NCI-H1436 (cell line): ENCODE results near the gene STX2.
A peak's percentile ranks its signal among the peaks of the same experiment; 100 is the strongest.
"Not testable (repeated sequence)": the region's sequence is repeated elsewhere in the genome, so short reads cannot be mapped to it uniquely, and the experiment has no call there.

ENCODE experiments used
- DNase-seq: peaks from one replicate; lab custom pipeline; 2025; lab: John Stamatoyannopoulos, UW

Gene STX2

DNA sequence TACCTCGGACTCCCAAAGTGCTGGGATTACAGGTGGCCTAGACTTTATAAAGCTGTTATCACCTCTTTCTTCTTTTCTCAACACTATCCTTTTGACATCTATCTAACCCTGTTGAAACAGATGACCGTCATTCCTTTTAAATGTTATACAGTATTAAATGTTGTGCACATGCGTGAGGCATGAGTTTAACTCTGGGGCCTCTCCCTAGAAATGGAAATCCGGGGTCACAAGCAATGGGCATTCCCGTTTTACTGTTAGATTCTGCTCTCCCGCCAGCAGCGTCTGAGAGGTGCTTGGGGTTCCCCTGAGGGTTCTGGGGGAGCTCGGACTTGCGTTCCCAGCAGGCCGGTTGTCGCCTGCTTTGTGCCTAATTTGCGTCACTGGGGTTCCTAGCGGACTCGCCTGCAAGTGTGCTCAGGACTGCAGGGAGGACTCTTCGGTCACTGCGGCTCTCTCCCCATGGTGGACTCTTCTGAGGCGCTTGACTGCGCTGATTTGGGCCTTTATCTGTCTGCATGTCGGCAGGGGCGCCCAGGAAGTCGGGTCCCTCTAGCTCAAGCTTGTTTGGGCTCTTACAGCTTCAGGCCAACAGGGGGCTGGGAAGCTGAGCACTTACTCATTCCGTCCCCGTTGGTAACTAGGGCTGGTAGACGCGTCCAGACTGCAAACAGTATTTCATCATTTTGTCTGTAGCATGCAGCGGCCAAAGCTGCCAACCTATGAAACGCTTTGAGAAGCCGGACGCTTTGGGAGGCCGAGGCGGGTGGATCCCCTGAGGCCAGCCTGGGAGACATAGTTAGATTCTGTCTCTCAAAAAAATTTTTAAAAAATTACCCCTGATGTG lies 31.6 kb upstream of the STX2 start:
- DNase-seq: peak; percentile 65

- DNase-seq: no peak
Measured at GRCh38 chr12:130868412-130868811, 29.4 kb upstream of the STX2 start.

DNA sequence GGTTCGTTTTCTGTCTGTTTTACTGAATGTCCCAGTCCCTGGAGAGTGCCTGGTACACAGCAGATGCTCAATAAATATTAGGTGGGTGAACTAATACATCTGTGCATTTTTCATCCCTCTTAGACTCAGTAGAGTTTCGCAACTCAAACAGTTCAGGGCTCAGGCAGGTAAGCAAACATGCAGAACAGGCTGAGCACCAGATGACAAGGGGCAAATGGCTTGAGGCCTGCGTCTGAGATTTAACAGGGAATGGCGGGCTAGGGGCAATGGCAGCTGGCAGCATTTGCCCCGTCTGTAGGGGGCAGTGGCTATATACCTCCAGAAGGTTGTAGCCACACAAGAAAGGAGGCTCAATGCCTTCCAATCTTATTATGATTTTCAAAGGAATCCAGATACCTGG lies 24.2 kb upstream of the STX2 start:
- no peak for DNase-seq

DNA sequence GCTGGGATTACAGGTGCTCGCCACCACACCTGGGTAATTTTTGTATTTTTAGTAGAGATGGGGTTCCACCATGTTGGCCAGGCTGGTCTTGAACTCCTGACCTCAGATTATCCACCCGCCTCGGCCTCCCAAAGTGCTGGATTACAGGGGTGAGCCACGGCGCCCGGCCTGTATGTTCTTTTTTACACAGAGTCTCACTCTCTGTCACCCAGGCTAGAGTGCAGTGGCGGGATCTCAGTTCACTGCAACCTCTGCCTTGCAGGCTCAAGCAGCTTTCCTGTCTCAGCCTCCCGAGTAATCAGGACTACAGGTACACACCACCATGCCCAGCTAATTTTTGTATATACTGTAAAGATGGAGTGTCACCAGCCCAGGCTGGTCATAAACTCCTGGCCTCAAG lies 23.7 kb upstream of the STX2 start:
- not testable (repeated sequence) for DNase-seq

DNA sequence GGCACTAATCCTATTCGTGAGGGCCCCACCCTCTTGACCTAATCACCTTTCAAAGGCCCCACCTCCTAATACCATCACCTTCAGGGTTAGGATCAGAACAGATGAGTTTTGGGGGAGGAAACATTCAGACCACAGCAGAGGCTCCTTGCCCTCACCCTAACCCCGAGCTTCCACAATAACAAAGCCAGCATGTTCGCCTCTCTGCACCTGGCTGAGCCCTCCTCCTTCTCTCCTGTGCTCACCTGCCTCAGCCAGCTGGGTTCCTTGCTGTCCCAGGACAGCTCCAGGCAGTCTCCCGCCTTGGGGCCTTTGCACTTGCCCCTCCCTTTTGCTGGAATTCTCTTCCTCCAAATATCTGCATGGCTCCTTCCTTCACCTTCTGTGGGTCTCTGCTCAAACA lies 23.1 kb upstream of the STX2 start:
- no peak for DNase-seq

GRCh38 chr12:130860311-130860710 lies 21.3 kb upstream of the STX2 start:
- no peak for DNase-seq

GRCh38 chr12:130859161-130859560 lies 20.1 kb upstream of the STX2 start:
- DNase-seq: no peak

- DNase-seq: no peak
Measured at GRCh38 chr12:130858084-130858483, 19.0 kb upstream of the STX2 start.

DNA sequence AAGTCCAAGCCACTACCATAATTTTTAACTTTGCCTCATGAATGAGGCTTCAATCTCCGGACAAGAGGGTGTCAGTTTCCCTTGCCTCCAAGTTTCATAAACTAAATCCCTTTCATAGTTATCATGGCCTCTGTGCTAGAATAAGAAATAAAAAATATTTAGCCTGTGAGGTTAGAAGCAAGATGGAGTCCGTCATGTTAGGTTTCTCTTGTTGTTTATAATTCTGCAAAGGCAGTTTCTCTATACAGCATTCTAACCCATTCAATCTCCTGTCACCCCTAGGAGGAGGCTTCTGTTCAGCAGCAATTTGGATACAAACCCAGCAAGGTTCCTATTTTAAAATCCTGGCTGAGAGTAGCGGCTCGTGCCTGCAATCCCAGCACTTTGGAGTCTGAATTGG lies 17.0 kb upstream of the STX2 start:
- DNase-seq: no peak

GRCh38 chr12:130850418-130851021 lies 11.5 kb upstream of the STX2 start:
- no peak for DNase-seq

DNA sequence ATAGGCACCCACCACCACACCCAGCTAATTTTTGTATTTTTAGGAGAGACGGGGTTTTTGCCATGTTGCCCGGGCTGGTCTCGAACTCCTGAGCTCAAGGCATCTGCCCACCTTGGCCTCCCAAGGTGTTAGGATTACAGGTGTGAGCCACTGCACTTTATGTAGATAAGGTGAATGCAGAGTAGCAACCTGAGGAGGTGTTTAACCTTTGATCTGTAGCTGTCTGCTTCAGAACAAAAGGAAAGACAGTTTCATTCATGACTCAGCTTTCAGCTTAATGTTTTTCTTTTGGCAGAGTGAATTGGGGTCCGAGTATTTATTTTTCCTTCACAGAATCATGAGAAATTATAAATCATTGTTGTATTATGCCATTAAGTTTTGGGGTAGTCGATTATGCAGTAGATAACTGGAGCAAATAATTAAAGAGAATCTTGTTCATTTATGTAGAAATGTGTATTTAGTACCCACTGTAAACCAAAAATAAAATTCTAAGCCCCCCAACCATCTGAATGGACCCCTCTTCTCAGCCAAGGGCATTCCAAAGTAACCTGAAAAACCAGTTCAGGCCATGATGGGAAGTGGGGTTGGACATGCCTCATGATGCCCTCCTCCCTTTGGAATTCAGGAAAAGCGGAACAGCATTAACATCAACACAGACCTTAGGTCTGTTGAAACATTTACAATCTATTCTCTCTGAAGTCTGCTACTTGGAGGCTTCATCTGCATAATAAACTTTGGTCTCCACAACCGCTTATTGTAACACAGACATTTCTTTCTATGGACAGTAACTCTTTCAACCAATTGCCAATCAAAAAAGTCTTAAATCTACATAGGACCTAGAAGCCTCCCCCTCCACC lies 10.7 kb upstream of the STX2 start:
- no peak for DNase-seq

GRCh38 chr12:130848785-130849305 lies 9.8 kb upstream of the STX2 start:
- DNase-seq: not testable (repeated sequence)

GRCh38 chr12:130848105-130848504 lies 9.1 kb upstream of the STX2 start:
- not testable (repeated sequence) for DNase-seq

GRCh38 chr12:130847112-130847511 lies 8.1 kb upstream of the STX2 start:
- no peak for DNase-seq

DNA sequence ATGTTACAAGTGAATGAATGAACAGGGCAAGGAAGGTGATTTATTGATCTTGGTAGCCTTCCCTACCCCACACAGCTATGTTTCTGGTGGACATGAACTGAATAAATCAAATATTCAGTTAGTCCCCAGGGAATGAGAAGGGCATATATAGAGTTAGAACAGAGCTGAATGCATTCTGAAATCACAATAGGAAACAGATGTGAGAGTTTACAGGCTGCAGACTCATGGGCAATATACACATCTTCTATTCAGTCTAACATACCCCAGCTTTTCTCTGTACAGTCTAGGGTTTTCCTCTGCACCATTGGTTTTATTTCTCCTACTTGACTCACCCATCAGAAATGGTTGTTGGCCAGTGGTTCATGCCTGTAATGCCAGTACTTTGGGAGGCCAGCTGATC lies 7.3 kb upstream of the STX2 start:
- no peak for DNase-seq

- no peak for DNase-seq
Measured at GRCh38 chr12:130839770-130840404, 837 bp upstream of the STX2 start.

DNA sequence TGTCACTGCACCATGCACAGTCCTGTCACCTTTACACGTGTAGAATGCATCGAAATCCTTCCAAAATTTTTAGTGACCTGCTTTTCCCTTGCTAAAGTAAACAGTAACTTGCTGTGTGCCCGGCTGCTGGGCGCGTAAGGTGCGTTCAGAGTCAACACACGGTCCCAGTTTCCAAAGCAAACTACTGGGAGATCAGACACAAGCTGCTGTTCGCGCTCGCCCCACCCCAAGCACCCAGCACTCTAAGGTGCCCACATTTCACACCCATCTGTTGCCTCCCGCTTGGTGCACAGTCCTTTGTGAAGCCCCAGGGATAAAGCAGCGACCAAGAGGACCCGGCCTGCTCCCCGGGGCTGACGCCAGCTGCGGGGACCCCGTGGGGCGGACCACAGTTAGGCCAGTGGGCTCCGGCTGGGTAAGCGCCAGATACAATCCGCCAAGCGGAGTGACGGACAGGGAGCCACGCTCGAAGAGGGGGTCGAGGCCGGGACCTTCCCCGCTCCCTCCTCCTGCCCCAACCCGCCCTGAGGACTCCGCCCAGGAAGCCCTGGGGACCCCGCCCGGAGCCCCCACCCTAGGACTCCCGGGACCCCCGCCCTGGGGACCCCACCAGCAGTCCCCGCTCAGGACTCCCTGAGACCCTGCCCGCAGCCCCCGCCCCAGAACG lies 633 bp downstream of the STX2 start:
- DNase-seq: no peak

- no peak for DNase-seq
Measured at GRCh38 chr12:130835436-130835835, 3.6 kb downstream of the STX2 start.

DNA sequence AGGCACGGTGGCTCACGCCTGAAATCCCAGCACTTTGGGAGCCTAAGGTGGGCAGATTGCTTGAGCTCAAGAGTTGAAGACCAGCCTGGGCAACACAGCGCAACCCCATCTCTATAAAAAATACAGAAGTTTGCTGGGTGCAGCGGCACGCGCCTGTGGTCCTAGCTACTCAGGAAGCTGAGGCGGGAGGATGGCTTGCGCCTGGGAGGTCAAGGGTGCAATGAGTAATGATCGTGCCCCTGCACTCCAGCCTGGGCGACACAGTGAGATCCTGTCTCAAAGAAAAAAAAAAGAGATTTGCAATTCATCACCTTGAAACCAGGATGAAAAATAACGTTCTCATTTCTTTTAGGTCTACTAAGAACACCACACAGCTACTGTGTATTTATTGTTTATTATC lies 4.0 kb downstream of the STX2 start:
- DNase-seq: no peak

DNA sequence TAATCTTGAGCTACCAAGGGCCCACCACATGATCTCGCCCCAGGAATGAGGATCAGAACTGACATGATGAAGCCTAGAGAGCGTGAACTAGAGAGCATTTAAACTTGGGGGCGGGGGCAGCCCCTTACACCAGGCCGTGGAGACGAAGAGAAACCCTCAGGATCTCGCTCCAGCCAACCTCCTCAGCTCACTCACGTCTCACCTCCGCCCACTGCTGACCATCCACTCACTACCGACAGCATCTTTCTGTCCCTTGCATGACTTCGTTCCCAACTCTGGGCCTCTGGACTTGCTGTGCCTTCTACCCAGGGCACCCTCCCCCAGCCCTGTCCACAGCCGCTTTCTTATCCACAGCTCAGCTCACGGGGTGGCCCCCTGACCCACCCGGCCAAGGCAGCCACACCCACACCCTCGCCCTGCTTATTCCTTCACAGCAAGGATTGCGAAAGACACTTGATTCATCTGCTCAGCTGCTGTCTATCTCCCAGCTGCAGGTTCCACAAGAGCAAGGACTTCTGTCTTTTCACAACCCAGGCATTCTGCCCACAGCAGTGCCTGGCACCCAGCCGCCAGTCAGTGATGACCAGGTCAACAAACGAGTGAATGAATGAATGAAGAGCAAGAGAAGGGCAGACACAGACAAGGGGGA lies 6.4 kb downstream of the STX2 start:
- DNase-seq: no peak

- DNase-seq: no peak
Measured at GRCh38 chr12:130831876-130832405, 7.1 kb downstream of the STX2 start.
